ENCODE measurements around the gene LYST. TPM values are rescaled to one million over a fixed set of nuclear protein-coding genes. Genes with fewer than 3 reads are reported as not detected.

LYST gene
- total and polyA plus RNA-seq, 2 of the 8 experiments (the other 6 are each of a cell fraction or from before 2014, with no cell fraction given), result 0.29 to 0.58 TPM

DNA sequence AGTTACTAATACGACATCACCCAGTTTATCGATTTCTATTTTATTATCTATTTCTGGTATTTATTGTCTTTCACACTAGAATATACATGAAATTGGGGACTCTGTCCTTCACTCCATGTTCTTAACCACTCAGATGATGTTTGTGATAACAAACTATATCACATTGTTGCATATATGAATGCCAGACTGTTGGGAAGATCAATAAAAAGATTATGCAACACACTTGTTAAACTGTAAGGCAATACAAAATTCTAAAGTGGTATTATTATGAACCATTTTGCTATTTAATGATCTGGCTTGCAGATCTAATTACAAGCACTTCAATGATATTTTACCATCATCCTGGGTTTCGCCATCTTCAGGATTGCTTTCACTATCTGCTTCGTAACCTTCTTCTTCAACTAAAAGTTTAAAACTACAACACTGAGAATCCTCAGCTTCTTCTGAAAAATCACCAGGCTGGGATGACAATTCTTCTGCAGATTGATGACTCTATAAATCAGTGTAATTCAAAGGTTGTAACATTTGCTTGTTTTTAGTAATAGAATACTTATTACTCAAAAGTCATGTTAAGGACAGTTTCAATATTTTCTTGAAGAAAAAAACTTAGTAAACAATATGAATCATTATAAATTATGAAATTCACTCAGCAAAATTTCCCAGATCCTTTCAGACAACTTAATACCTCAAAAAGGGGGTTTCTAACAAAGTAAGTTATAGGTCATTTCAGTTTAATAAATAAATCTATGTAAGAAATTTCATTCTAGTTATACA is 63.9 kb downstream of the LYST start:
- Histone ChIP-seq H4K91ac (replicated peaks; ENCODE audit: insufficient read length, low read length) (no peak overlapping the region), H2BK15ac (ENCODE audit: low read length) (no peak overlapping the region), H2AK5ac (ENCODE audit: low read depth, low read length) (no peak overlapping the region), H3K4ac (replicated peaks; ENCODE audit: insufficient read length, low read depth, low read length) (no peak overlapping the region), H3K4me2 (ENCODE audit: insufficient read depth in 1 of 2, low read depth in 2 of 2, low read length in 2 of 2) (no peak overlapping the region), H3K23ac (ENCODE audit: insufficient read length) (no peak overlapping the region), H3K4me3 (ENCODE audit: extremely low read depth in 1 of 4, insufficient read depth in 2 of 4, low read depth in 3 of 4, low read length in 4 of 4) (no peak overlapping the region), H2BK120ac (replicated peaks; ENCODE audit: low read depth, low read length) (no peak overlapping the region), H4K5ac (ENCODE audit: insufficient read length, low read depth, low read length) (no peak overlapping the region), H3K9me3 (ENCODE audit: insufficient read depth in 2 of 2, low read depth in 1 of 2, low read length in 1 of 2) (no peaks in the 10 kb centered on the region), H4K20me1 (replicated peaks in 1 of 2; ENCODE audit: control insufficient read depth in 1 of 2, insufficient read depth in 2 of 2, low read length in 2 of 2) (no peaks in the 10 kb centered on the region), H3K23me2 (ENCODE audit: low read depth, low read length) (no peaks in the 10 kb centered on the region), H3K79me1 (ENCODE audit: low read depth, low read length) (no peaks in the 10 kb centered on the region), H3K4me1 (replicated peaks in 1 of 4; ENCODE audit: control insufficient read depth in 3 of 4, insufficient read depth in 4 of 4, low read length in 3 of 4) (no peaks in the 10 kb centered on the region), H4K8ac (ENCODE audit: extremely low read depth, insufficient read depth, low read length) (no peak overlapping the region), H3K9ac (replicated peaks in 1 of 4; ENCODE audit: extremely low read depth in 1 of 4, low read depth in 3 of 4, low read length in 3 of 4) (peak overlapping the region in 1 of 4 experiments; percentile 8; a peak in 1 of 7 replicates), H3K27ac (ENCODE audit: low read depth, low read length) (no peak overlapping the region), H2BK5ac (ENCODE audit: low read depth, low read length) (no peak overlapping the region), H3K27me3 (replicated peaks in 1 of 4; ENCODE audit: control insufficient read depth in 3 of 4, extremely low read depth in 1 of 4, insufficient read depth in 3 of 4, low read length in 3 of 4) (no peaks in the 10 kb centered on the region), H3K36me3 (ENCODE audit: control insufficient read depth in 2 of 4, insufficient read depth in 4 of 4, low read length in 3 of 4) (no peaks in the 10 kb centered on the region), H3K14ac (ENCODE audit: insufficient read length) (no peak overlapping the region), H3K56ac (replicated peaks; ENCODE audit: insufficient read length, low read depth, low read length) (no peak overlapping the region), H2BK12ac (ENCODE audit: low read depth, low read length) (no peak overlapping the region), H3K18ac (ENCODE audit: extremely low read depth, low read length) (no peak overlapping the region), H2AFZ (ENCODE audit: low read length) (no peak overlapping the region), H2BK20ac (ENCODE audit: low read length) (no peak overlapping the region), H3K79me2 (ENCODE audit: control insufficient read depth in 1 of 2, insufficient read depth in 2 of 2, low read length in 2 of 2) (no peaks in the 10 kb centered on the region)
- FAIRE-seq, result no peak
- POLR2A ChIA-PET (ENCODE audit: partially characterized antibody), result no interaction called here
- no peak for DNase-seq (ENCODE audit: low read depth in 1 of 2, low spot score in 2 of 2)
- CTCF ChIA-PET (ENCODE audit: partially characterized antibody), result interaction anchor here (0.6 to 1.8 kb wide), 2 partner anchors 32 to 40 kb away, joined by 3 to 7 read pairs; no protein-coding TSS in a partner anchor
- 86% methylated on average over 4 of the region's 4 CpGs; no CpG with 5 or more reads in 1 of the 2 experiments for WGBS, 2 experiments (ENCODE audit: extremely low coverage in 1 of 2, insufficient coverage in 1 of 2, insufficient read length in 1 of 2, insufficient replicate concordance in 2 of 2, low coverage in 1 of 2, low lambda C conversion rate in 2 of 2, missing lambda C conversion rate in 1 of 2)
- TF ChIP-seq BRCA1 (IDR thresholded peaks at IDR 0.05; ENCODE audit: low read depth, low read length) (no peak), SIN3A (conservative IDR thresholded peaks at IDR 0.05 in 1 of 2, IDR thresholded peaks at IDR 0.05 in 1 of 2; ENCODE audit: low read depth in 1 of 2, low read length in 2 of 2) (no peak), SAP30 (IDR thresholded peaks at IDR 0.05; ENCODE audit: insufficient read depth, insufficient replicate concordance, low read length) (no peak), TBP (IDR thresholded peaks at IDR 0.05; ENCODE audit: low read depth, low read length) (no peak), MAFK (IDR thresholded peaks at IDR 0.05; ENCODE audit: low read depth, low read length) (no peak), FOSL1 (IDR thresholded peaks at IDR 0.05; ENCODE audit: insufficient read depth, low read depth, low read length) (no peak), ASH2L (IDR thresholded peaks at IDR 0.05; ENCODE audit: low read length) (no peak), POLR2AphosphoS5 (IDR thresholded peaks at IDR 0.05; ENCODE audit: low read depth, low read length) (no peak), POLR2A (IDR thresholded peaks at IDR 0.05; ENCODE audit: control extremely low read depth in 1 of 2, low read depth in 2 of 2, low read length in 2 of 2) (no peak), JUND (IDR thresholded peaks at IDR 0.05; ENCODE audit: low read length) (no peak), RBBP5 (IDR thresholded peaks at IDR 0.05; ENCODE audit: borderline replicate concordance, low read depth, low read length) (no peak), BCL11A (IDR thresholded peaks at IDR 0.05; ENCODE audit: low read depth in 2 of 2, low read length in 2 of 2) (no peak), HDAC2 (IDR thresholded peaks at IDR 0.05; ENCODE audit: borderline replicate concordance in 1 of 2, low read depth in 2 of 2, low read length in 2 of 2) (no peak)

Data from H1 (cell line).